ENCODE measurements around the gene COL4A2.

The COL4A2 gene

DNA sequence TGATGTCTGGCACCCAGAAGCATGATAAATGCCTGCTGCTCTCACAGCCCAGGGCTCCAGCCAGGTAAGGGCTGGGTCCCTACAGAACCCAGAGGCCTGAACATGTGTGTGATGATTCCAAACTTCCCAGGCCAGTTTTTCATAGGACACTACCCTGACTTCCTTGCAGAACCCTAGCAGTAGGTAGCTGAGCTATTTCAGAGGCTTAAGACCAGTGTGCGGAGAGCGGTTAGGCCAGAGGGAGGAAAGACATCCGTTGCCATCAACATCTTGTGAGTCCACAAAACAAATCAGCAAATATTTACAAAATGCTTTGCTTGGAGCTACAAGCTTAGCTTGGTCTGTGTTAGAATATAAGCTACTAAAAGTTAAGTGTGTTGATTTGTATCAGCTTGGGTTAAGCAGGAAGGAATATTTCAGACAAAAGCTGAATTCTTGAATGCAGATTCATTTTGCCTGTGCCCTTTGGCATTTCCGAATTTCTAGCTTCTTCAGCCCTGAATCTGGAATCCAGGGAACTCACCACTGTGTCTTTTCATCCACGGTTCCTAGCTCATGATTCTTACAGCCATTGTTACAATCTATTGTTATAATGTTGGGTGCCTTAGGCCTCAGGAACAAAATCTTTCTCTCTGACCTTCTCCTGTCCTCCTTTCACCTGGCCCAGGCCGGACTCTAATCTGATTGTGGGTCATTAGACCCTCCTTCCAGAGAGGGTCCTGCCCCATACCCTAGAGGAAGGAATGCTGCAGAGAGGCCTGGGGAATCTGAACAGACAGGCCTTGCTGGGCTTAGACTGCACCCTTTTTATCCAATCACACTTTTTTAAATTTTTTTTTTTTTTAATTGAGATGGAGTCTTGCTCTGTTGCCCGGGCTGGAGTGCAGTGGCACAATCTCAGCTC lies 242.1 kb downstream of the COL4A2 start:
- no peak for DNase-seq

GRCh38 chr13:110549795-110550160 lies 242.7 kb downstream of the COL4A2 start:
- DNase-seq, result no peak

- no peak for DNase-seq
Observed at GRCh38 chr13:110551284-110551683, 244.2 kb downstream of the COL4A2 start.

DNA sequence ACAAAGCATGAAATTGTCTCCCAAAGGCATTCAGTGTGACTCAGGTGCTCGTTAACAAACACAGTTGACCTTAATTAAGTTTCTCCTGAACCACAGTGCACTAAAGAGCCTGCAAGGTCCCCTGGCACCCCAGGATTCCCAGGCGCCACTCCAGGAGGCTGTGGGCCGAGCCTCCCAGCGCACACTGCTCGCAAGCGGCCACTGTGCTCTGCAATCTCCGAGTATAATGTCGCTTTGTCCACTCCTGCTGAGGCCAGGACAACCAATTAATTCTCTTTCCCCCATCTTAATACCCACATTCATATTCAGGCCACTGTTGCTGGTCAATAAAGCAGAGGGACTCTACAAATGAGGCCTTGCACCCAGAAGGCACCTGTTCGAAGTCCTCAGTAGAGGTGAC lies 245.7 kb downstream of the COL4A2 start:
- no peak for DNase-seq

DNA sequence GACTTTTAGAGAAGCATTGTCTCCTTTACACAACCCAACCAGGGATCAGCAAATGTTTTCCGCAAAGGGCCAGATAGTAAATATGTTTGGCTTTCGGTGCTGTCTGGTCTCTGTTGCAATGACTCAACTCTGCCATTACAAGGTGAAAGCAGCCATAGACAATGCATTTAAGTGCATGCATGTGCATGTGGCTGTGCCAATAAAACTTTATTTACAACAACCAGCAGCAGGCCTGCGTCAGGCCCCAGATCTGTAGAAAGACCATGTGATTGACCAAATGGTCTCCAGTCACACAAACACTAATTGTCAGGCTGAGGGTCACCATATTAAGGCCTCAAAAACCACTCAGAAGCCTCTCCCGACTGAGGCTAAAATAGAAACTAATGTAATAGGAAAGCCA lies 246.3 kb downstream of the COL4A2 start:
- DNase-seq, result no peak

DNA sequence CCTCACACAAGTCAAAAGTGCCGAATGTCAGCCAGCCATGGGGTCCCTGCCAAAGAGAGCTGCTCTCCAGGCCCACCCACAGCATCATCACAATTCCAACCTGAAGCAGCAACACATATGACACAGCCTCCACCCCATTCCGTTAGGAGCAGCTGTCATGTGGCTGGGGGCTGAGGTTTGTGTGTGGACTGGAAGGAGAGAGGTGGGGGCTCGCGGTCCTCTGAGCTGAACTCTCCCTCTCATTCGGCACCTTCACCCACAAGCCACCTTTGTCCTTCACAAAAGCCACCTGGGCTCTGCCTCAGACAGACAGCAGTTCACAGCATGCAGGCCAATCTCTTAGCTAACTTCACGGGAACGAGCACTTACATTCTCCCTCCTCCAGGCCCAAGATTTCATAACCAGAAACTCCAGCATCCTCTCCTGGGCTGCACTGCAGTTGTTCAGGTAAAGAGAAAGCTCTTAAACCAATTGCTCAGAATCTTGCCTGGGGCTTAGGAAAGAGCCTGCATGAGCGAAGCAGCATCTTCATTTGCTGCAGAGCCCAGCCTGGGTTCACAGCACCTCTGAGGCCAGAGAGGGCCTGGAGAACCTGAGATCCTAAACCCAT lies 247.2 kb downstream of the COL4A2 start:
- no peak for DNase-seq

DNA sequence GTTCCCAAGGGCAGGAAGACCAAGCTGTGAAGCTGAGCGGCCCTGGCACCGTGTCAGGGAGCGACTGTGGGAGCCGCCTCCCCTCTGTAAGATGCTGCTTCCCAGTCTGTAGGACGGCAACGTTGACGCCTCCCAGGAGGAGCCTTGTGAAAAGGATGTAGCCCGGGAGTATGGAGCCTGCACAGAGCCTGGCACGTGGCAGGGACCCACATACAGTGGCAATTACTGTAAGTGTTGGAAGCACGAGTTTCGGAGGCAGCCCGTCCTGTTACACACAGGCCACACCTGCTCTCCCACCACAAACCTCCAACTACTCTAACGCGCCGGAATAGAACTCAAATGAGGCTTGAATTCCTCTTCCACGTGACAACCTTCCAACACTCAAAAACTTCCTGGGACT lies 247.9 kb downstream of the COL4A2 start:
- DNase-seq, result no peak

GRCh38 chr13:110555601-110556223 lies 248.6 kb downstream of the COL4A2 start:
- DNase-seq, result no peak

DNA sequence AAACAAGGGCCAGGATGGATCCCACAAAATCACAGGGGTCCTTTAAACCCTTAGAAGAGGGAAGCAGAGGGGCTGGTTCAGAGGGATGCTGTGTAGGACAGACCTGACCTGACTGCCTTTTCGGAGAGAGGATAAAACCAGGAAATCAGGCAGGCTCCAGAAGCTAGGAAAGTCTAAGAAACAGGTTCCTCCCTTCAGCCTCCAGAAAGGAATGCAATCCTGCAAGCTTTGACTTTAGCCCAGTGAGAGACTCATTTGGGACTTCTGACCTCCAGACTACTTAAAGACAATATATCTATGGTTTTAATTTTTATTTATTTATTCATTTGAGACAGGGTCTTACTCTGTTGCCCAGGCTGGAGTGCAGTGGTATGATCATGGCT lies 249.1 kb downstream of the COL4A2 start:
- no peak for DNase-seq

DNA sequence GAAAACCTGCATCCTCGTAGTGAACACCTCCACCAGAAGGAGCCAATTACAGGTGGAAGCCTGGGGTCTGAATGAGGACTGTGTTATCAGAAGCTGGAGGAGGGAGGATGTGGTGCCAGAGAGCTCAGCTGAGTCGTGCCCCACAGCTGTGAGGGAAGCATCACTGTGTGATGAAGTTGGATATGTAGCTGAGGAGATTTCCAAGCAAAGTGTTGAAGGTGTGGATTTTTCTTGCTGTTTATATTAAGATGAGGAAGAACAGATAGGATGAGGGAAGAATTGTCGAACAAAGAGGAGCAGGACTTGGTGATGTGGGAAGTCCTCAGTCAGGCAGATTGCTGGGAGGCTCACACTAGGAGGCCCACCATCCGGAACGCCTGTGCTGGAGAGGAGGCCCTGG lies 250.0 kb downstream of the COL4A2 start:
- no peak for DNase-seq

GRCh38 chr13:110557610-110558305 lies 250.7 kb downstream of the COL4A2 start:
- DNase-seq, result no peak

DNA sequence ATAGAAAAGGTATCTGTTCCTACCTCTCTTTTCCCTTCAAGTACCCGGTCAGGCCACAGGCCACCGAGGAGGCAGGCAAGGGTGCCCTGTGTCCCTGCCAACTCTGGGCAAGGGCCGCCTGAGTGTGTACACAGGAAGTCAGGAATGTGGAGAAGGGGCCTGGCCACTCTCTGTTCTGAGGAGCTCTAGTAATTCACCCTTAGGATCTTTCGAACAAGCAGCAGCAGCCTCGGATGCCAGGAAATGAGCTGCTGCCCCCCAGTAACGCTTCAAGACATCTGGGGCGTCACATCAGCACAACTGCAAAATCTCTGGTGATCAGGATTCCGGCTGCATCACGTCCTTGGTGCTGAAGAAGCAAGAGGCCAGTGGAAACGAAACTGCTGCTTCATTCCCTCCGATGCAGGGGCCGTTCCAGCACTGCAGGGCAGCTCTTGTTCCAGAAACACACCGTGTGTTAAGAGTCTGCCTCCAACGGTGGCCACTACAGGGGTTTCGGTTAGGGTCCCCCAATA lies 252.4 kb downstream of the COL4A2 start:
- DNase-seq, result no peak

DNA sequence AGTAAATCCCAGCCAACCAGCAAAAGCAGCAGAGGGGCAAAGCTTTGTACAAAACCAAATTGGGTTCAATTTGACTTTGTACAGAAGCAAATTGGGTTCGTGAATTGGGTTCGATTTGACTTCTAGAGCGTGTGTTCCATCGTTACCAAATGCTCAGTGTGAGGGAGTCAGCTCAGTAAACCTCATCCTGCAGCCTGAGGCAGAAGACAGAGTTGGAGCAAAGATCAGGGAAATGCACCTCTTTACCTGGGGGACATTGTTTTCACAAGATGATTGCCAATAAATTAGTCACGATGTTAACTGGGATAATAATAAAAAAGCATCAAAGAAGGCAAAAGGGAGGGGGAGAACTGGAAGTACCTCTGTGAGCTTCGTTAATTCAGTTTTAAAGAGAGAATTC lies 252.9 kb downstream of the COL4A2 start:
- no peak for DNase-seq

GRCh38 chr13:110560601-110561343 lies 253.7 kb downstream of the COL4A2 start:
- DNase-seq, result no peak

GRCh38 chr13:110561344-110562035 lies 254.4 kb downstream of the COL4A2 start, which contains the start of gene RAB20:
Gene RAB20, minus strand, starts transcription at chr13:110561722. Its CDS starts 203 bp downstream, at chr13:110561519.
- peak; percentile 54 for DNase-seq

GRCh38 chr13:110562036-110562597 lies 255.0 kb downstream of the COL4A2 start:
- no peak for DNase-seq
